ENCODE measurements around the gene ELP4.

Gene ELP4

DNA sequence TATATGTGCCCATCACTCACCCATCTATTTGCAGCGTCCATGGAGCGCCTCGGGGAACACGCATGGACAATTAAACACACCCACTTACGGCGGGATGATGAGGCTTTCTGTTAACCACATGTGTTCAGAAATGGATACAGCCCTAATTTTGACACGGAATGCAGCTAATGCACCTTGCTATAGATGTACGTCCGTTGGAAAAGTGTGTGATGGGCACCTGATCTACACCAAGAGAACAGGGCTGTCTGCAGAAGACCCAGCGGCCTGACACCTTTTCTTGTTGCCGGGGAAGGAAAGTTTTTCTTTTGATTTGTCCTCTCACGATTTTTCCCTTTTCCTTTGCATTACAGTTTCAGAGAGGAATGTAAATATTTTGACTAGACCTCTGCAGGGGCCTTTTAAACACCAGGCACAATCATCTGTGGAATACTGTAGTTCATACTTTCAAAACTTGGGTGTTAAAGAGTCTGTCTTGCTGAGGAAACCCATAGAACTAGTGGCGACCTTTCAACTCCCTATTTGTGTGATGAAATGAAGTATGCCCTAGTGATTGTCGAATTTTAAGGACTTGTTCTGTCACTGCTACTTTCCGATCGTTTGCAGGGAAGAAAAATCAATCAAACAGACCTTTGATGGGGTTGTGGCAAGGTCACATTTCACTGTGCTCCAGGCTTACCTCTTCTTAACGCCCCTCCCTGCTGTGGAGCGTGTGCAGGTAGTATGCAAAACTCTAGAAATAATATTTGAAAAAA, 318.1 kb downstream of the ELP4 start:
- no peak for DNase-seq

DNA sequence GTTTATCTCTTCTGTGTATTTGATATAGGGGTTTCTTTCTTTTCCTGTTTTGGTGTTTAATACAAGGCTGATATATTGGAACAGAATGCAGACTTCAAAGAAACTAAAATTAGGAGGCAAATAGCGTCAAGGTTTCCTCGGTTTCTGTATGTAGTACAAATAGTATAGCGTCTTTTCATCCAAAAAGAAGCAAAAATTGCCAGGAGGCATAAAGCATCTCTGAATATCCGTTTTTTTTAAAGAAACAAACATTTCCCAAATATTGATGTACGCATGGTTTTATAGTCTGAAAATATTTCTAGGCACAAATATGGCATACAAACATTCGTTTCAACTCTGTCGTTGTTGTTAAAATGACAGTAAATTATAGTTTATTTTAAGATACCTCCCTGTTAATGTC, 318.6 kb downstream of the ELP4 start:
- DNase-seq, result no peak

DNA sequence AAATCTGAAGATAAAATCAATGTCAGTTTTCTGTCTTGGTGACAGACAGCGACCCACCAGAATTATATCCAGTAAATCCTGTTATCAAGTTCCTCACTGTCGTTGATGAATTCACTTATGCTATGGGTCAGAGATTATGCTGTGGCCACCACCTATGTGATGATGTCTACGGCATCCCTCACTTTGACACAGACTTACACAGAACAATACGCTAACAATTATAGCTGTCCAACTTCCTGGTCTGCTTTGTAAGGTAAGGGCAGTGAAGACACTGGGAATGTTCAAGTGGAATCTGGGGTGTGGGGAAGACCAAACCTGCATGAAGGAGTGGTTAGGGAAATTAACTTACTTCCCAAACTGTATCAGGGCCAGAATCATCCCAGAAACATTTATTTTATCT, 320.8 kb downstream of the ELP4 start:
- DNase-seq, result no peak

DNA sequence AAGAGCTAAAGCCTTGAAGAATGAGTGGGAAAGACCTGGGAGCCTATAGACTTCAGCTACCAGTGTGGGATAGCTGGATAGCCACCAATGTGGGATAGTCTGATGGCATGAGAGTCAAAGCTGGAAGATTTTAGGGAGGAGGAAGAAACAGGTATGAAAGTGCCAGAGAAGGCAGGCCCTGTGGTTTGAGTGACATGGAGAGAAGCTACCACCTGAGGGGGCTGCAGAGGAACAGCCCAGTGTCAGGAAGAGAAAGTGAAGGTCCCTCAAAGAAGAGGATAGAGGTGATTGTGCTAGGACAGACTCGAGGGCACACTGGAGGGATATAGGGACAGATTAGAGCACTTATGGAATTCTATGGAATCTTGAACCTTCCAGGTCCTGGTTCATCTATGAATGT, 324.7 kb downstream of the ELP4 start:
- DNase-seq, result no peak

All from activated naive CD4-positive, alpha-beta T cell treated with anti-CD3 and anti-CD28 coated beads, Interleukin-2, amount 50 U/mL, for 16 hours (primary cell).